NCI-H2227 (cell line): ENCODE data around the gene PRKN.

Source experiments
- DNase-seq: peaks from one replicate; lab custom pipeline; 2025; ENCODE audit not compliant: unreplicated experiment; lab: John Stamatoyannopoulos, UW

PRKN gene

DNA sequence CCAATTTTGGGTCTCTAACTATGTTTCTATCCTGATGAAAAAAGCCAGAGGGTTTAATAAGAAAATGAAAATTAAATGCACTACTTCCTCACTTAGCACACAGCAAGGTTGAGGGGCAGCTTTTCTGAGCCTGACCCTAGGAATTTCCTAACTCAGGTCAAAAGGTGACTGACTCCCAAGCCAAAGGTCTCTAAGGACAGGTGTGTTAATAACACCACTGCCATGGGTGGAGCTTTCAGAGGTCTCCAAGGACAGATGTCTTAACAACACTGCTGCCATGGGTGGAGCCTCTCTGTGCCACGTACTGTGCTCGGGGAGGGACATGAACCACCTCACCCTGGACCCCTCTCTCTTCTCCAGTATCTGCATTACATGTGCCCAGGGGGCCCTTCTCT is 339.2 kb downstream of the PRKN start:
- no peak for DNase-seq

DNA sequence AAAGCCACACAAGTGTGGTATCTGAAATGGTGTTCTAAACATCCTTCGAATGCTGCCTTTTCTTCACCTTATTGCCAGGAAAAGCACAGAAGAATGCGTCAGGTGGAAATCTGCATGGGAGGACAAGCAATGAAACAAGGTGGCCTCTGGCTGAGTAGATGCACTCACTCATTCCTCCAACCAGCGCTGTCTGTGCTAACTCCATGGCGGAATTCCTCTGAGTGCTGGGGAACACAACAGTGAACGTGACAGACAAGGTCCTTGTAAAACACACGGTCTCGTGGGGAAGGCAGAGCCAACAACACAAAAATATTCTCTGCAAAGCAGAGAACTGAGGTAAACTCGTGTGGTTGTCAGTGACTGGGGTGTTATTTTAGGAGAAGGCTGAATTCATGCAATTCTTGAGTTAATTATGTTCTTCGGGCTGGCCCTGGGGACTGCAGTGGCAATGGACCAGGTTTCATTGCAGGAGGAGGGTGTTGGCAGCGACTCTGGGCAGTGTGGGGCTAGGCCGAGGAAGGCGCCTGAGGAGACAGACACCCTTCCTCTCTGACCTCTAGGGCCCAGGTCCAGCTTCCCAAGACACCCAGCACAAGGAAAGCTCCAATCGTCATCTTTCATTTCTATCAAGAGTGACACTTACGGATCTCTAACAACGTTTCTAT is 339.7 kb downstream of the PRKN start:
- DNase-seq, result no peak

DNA sequence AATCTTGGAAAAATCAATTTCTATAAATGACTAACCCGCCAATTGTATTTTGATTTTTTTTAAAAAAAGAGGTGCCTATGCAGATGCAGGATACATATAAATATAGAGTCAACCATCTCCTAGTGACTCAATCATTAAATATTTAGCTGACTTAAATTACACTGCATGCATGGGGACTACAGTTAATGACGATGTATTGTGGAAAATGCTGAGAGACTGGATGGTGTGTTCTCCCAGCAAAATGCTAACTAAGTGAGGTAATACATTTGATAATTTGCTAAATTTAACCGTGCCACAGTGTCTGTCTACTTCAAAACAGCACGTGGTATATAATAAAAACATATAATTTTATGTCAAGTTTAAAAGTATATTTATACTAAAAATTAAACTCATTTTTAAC is 341.6 kb downstream of the PRKN start:
- no peak for DNase-seq

DNA sequence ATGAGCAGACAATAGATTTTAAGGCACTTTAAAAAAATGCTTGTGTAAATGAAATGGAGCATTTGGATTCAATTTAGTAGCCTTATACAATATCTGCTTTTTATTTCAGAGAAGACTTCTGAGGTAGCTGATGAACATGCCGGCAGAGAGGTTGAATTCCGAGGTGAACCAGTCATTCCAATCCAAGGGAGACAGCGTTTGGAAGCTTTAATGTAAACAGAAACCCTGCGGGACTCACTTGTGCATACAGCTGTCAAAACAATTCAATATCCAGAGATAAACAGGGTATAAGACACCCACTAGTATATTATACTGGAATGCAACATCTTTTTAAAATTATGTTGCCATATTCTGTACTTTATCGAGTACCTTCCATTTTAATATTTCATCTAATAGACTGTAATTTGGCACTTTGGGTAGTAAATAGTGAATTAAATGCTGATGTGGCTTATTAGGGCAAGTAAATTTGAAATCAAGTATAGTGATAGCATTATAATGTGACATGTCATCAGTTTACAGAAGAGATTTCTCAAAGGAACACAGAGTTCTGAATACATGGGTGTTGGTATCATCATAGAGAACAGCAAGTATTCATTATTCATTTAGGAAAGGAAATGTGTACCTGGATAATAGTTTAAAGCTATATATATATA is 347.7 kb downstream of the PRKN start:
- DNase-seq, result no peak

DNA sequence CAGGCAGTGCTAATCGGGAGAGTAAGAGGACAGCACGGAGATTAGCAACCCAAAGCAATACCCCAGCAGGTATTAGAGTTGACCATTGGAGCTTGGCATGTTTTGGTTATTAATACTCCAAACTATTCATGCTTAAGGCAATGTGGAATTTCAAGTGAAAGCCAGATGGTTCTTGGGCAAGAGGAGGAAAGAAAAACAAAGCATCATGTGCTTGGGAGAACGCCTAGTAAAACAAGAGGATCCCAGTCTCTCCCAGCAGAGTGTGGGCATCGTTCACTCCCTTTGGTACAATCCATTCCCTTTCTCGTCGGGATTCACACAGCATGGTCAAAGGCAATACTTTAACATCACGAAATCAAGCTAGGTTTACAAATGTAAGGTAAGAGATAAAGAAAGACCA is 349.8 kb downstream of the PRKN start:
- DNase-seq, result no peak

DNA sequence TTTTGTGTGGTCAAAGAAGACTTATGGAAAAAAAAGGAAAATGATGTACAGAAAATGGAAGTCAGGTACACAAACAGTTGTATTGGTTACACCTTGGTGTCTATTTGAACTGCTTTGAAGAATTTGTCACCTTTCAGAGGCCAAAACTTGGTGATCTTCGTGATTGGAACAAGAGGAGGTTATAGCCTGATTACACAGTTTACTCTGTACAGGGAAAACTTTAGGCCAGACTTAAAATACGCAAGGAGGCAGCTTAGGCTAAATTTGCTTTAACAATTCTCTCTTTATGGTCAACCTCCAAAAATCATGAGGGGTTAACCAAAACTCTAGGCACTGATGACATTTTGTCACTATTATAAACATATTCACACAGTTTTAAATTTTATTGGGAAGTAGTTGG is 353.7 kb downstream of the PRKN start:
- DNase-seq, result no peak

DNA sequence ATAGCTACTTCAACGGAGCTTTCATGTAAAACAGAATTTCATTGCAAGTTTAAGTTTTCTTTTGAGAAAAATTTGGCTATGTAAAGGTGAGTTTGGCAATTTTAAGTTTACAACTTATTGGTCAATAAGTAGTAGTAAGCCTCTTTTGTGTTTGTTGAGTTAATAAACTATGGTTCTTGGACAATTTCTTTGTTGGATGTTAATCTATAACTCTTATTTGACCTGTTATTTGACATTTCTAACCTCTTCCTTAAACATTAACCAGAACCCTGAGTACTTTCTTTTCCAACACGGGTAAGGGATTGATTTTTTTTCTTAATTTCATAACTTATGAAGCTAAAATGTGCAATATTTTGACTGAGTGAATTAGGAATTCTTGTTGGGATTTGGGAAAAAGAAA is 354.4 kb downstream of the PRKN start:
- no peak for DNase-seq

DNA sequence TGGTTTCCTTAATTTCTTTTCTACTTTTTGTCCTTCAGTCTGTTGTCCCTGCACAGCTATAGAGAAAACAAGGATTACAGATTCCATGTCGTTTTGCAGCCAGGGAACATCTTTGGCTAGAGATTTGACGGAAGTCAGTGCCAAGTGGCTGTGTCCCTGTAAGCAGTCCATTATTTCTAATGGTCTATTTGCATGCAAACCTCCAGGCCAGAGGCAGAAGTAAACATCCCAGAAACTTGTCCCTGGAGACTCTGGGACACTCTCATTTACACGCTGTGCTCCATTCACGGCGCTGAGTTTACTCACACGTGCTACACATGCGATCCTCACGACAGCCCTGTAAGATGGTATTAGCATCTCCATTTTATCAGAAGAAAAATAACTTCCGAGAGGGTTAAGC is 355.5 kb downstream of the PRKN start:
- no peak for DNase-seq

DNA sequence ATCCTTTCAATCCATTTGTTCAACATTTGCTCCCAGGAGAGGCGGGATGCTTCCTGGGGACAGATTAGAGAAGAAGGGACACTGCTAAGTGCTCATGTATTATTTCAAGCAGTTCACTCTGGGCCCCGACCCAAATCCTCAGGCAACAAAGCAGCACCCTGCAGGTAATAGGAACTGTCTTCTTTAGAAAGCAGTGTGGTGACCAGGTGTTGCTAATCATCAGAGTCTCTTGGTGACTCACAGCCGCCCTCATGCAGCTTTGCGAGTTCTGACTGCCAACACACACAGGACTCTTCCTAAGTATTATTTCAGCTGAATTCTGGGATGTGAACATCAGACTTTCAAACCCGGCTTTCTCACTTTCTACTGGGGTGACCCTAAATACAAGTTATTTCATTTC is 356.4 kb downstream of the PRKN start:
- no peak for DNase-seq

DNA sequence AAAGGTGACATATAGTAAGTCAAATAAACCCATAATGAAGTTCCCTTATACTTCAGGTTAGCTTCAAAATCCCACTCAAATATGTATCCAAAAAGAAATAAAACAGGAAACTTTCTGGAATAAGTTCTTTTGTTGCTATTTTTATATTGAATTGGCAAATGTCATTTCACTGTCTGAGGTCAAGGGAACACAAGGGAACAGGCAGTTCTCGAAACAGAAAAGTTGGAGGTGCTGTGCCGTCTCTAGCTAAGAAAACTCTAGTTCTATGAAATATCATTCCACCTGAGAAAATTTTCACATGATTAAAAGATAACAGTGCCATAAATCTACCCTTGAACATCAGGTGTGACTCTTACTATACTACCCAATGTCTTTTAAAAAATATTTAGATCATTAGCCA is 358.5 kb downstream of the PRKN start:
- no peak for DNase-seq

DNA sequence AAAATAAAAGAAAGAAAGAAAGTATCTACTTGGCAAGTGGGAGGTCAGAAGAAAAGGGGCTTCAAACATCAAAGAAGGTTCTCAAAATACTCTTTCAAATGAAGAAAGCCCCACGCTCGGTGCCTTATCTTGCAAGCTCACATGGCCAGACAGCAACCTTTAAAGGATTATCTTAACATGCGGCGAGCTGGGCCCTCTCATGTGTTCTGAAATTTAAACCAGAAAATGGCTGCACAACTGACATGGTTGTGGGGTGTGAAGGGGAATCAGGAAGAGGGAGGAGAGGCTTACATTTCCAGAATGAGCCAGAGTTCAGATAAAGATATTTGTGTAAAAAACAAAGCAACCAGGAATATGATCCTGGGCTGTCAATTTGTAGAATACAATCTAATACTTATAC is 363.1 kb downstream of the PRKN start:
- no peak for DNase-seq

DNA sequence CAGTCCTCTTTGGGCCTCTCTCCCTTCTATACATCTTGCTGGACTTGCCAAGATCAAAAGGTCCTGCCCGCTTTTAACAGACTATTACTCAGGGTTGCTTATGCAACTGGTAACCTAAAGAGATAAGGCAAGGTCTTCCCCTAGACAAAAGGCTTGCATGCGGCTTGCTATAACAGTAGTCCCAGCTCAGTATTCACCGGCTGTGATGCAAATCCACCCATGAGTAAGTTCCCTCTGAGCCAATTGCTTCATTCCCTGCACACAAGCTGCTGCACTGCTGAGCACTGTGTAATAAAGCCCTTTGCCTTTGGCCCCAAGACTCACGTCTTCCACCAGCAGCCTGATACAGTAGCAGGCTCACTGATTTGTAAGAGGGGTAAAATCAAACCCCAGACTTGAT is 363.8 kb downstream of the PRKN start:
- DNase-seq, result no peak

DNA sequence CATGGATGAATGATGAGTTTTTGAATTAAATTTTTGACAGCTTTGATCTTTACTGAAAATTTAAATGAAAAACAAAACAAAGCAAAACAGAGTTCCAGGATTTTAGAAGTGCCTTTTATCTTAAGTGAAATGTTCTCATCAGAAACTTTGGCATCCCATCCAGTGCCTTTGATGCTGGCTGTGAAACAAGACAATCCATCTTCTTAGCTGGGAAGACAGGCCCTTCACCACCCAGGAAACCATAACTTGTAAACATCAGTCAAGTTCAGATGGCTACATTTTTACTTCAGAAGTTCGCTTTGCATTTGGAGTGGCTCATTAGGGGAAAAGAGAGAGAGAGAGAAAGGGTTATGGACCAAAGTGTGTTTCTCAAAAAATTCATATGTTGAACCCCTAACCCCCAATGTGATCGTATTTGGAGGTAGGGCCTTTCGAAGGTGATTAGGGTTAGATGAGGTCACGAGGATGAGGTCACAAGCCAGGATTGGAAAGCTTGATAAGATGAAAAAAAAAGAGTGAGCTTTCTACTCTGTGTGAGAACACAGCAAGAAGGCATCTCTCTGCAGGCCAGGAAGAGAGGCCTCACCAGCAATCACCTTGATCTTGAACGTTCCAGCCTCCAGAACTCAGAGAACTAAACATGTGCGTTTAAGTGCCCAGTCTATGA is 366.5 kb downstream of the PRKN start:
- no peak for DNase-seq

DNA sequence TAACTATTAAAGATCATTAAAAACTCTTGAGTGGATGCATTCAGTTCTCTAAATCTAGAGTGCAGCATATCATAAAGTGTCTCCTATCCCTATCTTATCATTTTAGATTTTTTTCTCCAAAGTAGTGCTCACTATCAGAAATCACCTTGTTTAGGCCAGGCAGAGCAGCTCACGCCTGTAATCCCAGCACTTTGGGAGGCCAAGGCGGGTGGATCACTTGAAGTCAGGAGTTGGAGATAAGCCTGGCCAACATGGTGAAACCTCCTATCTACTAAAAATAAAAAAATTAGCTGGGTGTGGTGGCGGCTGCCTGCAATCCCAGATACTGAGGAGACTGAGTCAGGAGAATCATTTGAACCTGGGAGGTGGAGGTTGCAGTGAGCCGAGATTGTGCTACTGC is 368.9 kb downstream of the PRKN start:
- DNase-seq, result no peak

DNA sequence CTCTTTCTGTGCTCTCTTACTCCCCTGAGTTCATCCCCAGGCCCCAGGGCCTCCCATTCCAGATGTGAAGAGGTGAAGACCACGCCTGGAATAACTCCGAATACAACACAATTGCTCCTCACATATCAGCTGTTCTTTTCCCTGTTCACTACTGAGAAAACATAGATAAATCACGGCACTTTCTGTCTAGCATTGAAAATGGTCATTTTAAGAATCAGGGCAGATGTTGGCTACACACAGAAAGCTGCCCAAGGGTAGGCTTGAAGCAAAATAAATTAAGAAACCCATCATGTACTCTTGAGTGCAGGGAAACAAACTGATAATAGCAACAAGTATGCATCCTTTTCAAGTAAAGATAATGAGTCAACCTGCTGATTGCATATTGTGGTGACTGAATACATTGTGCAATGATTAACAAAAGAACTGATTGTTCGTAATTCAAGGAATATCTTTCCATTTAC is 382.5 kb downstream of the PRKN start:
- DNase-seq, result no peak

DNA sequence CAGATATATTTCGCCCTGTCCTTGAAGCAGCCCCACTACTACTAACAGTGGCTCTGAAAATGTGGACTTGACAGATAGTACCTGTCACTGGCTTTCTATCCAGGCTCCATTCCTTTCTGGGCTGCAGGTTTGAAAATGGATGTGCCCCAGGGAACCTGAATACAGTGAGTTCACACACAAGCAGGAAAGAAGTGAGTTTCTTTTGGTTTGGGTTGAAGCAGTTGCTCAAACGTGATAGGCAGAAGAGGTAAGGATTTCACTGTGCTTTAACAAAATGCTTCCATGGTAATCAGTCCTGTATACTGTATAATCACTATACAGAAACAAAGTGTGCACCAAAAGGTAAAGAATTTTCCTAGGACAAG is 382.9 kb downstream of the PRKN start:
- DNase-seq, result no peak

DNA sequence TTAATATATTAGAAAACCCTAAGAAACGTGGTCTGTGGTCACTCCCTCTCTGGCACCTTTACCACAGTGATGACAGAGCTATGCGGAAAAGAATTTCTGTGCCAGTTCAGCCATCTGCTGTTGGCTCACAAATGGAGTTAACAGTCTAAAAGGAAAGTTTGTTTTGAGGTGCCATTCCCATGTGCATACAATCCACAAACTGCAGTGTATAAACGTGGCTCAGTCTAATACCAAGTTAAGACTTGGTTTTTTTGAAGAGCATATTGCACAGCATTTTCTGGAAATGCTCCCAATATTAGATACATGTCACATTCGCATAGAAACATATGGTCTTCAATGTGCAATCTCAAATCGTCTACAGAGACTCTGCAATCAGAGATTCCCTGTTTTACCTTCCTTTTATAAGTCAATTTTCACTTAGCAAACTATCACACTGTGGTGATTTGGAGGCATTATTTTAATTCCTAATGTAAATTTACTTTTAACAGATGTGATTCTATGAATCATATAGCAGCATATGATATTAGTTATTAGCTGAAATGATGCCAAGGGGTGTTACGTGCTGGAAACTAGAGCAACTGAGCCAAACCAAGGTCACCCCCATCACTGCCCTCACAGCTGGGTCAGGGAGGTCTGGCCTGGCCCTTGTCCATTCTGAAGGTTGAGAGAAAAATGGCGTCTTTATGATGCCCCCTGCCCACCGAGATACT is 383.5 kb downstream of the PRKN start:
- no peak for DNase-seq

DNA sequence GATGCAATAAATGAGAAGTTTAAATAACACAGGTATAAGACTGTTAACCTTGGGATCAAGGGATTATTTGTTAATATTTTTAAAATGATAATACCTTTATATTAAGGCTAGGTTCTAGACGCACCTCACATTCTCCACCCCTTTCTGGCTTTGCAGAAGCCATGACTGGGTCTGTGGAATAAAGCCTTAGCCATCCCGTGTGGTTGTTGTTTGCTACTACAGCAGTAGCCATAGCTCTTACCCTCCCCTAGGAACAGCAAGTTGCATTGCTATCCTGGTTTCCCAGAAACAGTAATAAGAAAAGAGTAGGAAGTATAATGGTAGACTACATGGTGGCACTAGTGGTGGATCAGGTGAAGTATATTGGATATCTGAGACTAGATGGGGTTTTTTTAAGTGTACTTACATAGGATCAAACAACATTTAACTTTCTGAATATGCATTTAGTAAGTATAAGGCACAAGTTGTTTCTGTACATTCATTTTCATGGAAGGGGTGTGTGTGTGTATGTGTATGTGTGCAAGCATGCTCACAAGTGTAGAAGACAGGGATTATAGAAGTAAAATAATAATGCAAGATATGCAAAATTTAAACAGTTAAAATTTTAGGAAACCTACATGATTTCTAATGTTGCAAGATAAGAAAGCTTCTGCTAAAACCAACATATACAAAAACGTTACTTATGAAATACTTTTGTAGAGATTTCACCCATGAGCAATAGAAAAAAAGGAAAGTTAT is 384.2 kb downstream of the PRKN start:
- DNase-seq, result no peak

DNA sequence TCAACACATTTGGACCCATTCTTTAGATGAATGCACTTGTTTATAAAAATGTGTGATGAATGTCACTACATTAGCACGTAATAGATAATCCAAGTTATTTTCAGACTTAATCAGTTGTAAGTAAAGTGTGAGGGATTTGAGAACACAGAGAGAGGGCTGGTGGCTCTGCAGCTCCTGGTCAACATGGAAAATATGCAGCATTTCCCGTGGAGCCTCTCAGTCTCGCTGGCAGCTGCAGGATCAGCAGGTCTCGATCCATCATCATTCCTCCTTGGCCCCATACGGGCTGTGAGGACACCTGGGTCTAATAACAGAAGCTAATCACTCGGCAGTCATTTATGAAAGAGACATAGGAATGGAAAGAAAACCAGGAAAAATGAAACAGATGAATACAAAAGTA is 390.2 kb downstream of the PRKN start:
- no peak for DNase-seq

DNA sequence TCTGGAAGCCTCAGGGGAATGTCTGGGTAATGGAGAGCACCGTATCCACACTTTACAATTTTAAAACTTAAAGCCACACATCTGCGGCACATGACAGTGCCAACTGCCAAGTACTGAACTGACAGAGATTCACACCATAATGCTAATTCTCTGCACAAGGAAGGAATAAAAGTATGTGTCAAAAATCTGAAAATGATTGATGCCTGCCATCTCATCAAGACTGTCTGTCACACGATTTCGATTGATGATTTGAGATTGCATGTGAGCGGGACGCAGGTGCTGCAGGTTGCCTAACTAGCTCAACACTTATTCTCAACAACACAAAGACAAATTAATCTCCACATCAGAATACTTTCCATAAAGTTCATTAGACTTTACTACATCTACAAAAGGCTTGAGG is 391.2 kb downstream of the PRKN start:
- no peak for DNase-seq

DNA sequence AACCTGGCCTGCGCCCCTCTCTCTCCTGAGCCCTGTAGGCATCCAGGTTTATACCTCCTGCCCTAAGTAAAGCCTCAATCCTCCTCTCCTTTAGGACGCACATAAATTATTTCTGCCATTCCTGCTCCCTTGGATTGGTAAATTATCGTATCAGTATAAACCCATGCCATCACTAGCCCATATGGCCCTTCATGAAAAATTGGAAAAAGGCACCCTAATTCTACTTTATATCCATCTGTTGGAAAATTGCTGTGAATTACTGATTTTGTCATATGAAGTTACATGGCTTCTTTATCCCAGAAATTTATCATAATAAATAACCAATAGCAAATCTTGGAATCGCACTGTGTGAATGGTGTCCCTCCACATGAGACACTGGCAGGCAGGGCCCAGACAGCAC is 395.2 kb downstream of the PRKN start:
- DNase-seq, result no peak
